ENCODE data around the gene RPAP2. TPM values are rescaled to one million over a fixed set of nuclear protein-coding genes. Genes with fewer than 3 reads are reported as not detected.

Gene RPAP2
- total and polyA plus RNA-seq, 2 of the 8 experiments (the other 6 are each of a cell fraction or from before 2014, with no cell fraction given) = 7.9 to 28.4 TPM

DNA sequence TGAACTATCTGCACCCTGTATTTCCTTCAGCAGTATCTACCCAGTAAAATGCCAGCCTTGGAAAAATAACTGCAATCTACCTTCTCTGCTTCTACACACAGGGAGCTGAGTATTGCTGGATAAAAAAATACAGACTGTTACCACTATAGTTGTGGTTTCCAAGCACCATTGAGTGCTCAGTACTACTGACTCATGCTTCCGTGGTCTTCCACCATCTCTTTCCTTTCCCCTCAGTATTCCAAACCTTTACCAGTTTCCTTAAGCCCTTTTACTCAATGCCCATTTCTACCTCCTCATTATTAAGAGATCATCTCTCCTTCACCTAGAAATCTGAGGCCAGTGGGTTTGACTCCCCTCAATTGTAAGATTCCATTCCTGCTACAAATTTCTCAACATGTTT lies 23.9 kb upstream of the RPAP2 start (continued):
- TF ChIP-seq CHD2 (IDR thresholded peaks at IDR 0.05; ENCODE audit: low read length) (no peak), BRCA1 (IDR thresholded peaks at IDR 0.05; ENCODE audit: low read depth, low read length) (no peak)

Data from H1 (cell line).